ENCODE data around the gene OCLN.

GRCh38 chr5:69531406-69531801, 38.8 kb downstream of the OCLN start:
- TF ChIP-seq POLR2A (IDR thresholded peaks at IDR 0.05; ENCODE audit: low read depth, low read length) (no peak), POLR2AphosphoS5 (IDR thresholded peaks at IDR 0.05; ENCODE audit: low read depth, low read length) (no peak), TAF1 (IDR thresholded peaks at IDR 0.05; ENCODE audit: low read depth, low read length) (no peak), SPI1 (IDR thresholded peaks at IDR 0.05; ENCODE audit: low read depth, low read length) (no peak)

All from GM12891 (cell line).